DLD1 (cell line): ENCODE measurements around the gene SIGLEC7.

ENCODE experiments used
- in situ Hi-C: cut with HindIII; loops from 2 replicates; pipeline ENCODE4 v1.10.0; 2017; ENCODE audit warnings: low sequenced_read_pairs

SIGLEC7 gene

GRCh38 chr19:51116736-51117286, 25.3 kb upstream of the SIGLEC7 start:
- in situ Hi-C loops = no loop called here

GRCh38 chr19:51119101-51119500, 23.0 kb upstream of the SIGLEC7 start:
- in situ Hi-C loops = no loop called here

GRCh38 chr19:51119611-51120010, 22.5 kb upstream of the SIGLEC7 start:
- in situ Hi-C loops = no loop called here

- in situ Hi-C loops = no loop called here
Measured at GRCh38 chr19:51120160-51120559, 21.9 kb upstream of the SIGLEC7 start.

GRCh38 chr19:51121257-51121656, 20.8 kb upstream of the SIGLEC7 start:
- in situ Hi-C loops = no loop called here

GRCh38 chr19:51122112-51122981, 19.8 kb upstream of the SIGLEC7 start:
- in situ Hi-C loops = no loop called here

- in situ Hi-C loops = no loop called here
Measured at GRCh38 chr19:51123381-51123800, 18.7 kb upstream of the SIGLEC7 start.

- in situ Hi-C loops = no loop called here
Measured at GRCh38 chr19:51123802-51124201, 18.3 kb upstream of the SIGLEC7 start.

- in situ Hi-C loops = no loop called here
Measured at GRCh38 chr19:51124216-51124615, 17.9 kb upstream of the SIGLEC7 start.

- in situ Hi-C loops = no loop called here
Measured at GRCh38 chr19:51124729-51125128, 17.4 kb upstream of the SIGLEC7 start, which contains the start of gene SIGLEC9. SIGLEC9 (plus strand) TSS chr19:51124906; CDS start chr19:51124975, 69 bp downstream.

- in situ Hi-C loops = no loop called here
Measured at GRCh38 chr19:51125421-51126075, 16.6 kb upstream of the SIGLEC7 start.

GRCh38 chr19:51127032-51127431, 15.1 kb upstream of the SIGLEC7 start:
- in situ Hi-C loops = no loop called here

GRCh38 chr19:51127755-51128154, 14.3 kb upstream of the SIGLEC7 start:
- in situ Hi-C loops = no loop called here

- in situ Hi-C loops = no loop called here
Measured at GRCh38 chr19:51128227-51128626, 13.9 kb upstream of the SIGLEC7 start.

- in situ Hi-C loops = no loop called here
Measured at GRCh38 chr19:51129716-51130115, 12.4 kb upstream of the SIGLEC7 start.

GRCh38 chr19:51131780-51132680, 10.1 kb upstream of the SIGLEC7 start:
- in situ Hi-C loops = no loop called here

- in situ Hi-C loops = no loop called here
Measured at GRCh38 chr19:51135004-51135403, 7.1 kb upstream of the SIGLEC7 start.

- in situ Hi-C loops = no loop called here
Measured at GRCh38 chr19:51135986-51136762, 5.9 kb upstream of the SIGLEC7 start.

GRCh38 chr19:51136851-51137551, 5.1 kb upstream of the SIGLEC7 start:
- in situ Hi-C loops = no loop called here
